ENCODE results near the gene GMPR2.

GMPR2 gene

GRCh38 chr14:24231263-24232120 lies 1.2 kb upstream of the GMPR2 start:
- H3K36me3 ChIP-seq (ENCODE audit: control insufficient read depth, insufficient read depth, low read length) = no peaks in the 10 kb centered on the region
- peak overlapping the region; percentile 98 for H3K27ac ChIP-seq
- peaks cover 37% of the 10 kb centered on the region for H3K4me1 ChIP-seq
- peak overlapping the region; percentile 100 for H3K4me3 ChIP-seq (ENCODE audit: low read depth, low read length)
- H2AFZ ChIP-seq = peak overlapping the region; percentile 68
- H3K4me2 ChIP-seq (ENCODE audit: low read length) = peak overlapping the region; percentile 89
- peaks cover 18% of the 10 kb centered on the region for H3K79me2 ChIP-seq
- TF ChIP-seq CTCF (IDR thresholded peaks at IDR 0.05) = no peak
- H3K9ac ChIP-seq = peak overlapping the region; percentile 68
- H3K9me3 ChIP-seq (ENCODE audit: control insufficient read depth, low read length) = no peaks in the 10 kb centered on the region
- H3K27me3 ChIP-seq (ENCODE audit: control insufficient read depth, insufficient read depth, low read length) = no peaks in the 10 kb centered on the region

GRCh38 chr14:24232121-24232644 lies 546 bp upstream of the GMPR2 start, which contains the start of gene NEDD8:
TSS of gene NEDD8 (minus strand) at chr14:24232367. CDS start at chr14:24232267, 100 bp downstream.
- Histone ChIP-seq H3K36me3 (ENCODE audit: control insufficient read depth, insufficient read depth, low read length) (no peaks in the 10 kb centered on the region), H3K4me1 (peaks cover 44% of the 10 kb centered on the region)
- TF ChIP-seq CTCF (IDR thresholded peaks at IDR 0.05) = no peak

GRCh38 chr14:24233538-24233866 lies 773 bp downstream of the GMPR2 start:
- TF ChIP-seq CTCF (IDR thresholded peaks at IDR 0.05) = no peak
- peak overlapping the region; percentile 98 for H3K4me2 ChIP-seq (ENCODE audit: low read length)
- peak overlapping the region; percentile 98 for H3K27ac ChIP-seq
- H3K9me3 ChIP-seq (ENCODE audit: control insufficient read depth, low read length) = no peaks in the 10 kb centered on the region
- H3K9ac ChIP-seq = no peak overlapping the region
- H3K4me3 ChIP-seq (ENCODE audit: low read depth, low read length) = peak overlapping the region; percentile 100
- no peaks in the 10 kb centered on the region for H3K27me3 ChIP-seq (ENCODE audit: control insufficient read depth, insufficient read depth, low read length)
- H3K4me1 ChIP-seq = peaks cover 56% of the 10 kb centered on the region
- H3K36me3 ChIP-seq (ENCODE audit: control insufficient read depth, insufficient read depth, low read length) = peaks cover 2% of the 10 kb centered on the region
- peak overlapping the region; percentile 68 for H2AFZ ChIP-seq
- H3K79me2 ChIP-seq = peaks cover 8% of the 10 kb centered on the region

More at GRCh38 chr14:24232121-24232644, 546 bp upstream of the GMPR2 start, which contains the start of gene NEDD8:
- Histone ChIP-seq H3K4me2 (ENCODE audit: low read length) (peak within 1 kb of the TSS; percentile 98), H3K9me3 (ENCODE audit: control insufficient read depth, low read length) (no peaks in the 10 kb centered on the region), H3K27me3 (ENCODE audit: control insufficient read depth, insufficient read depth, low read length) (no peaks in the 10 kb centered on the region), H3K79me2 (peaks cover 16% of the 10 kb centered on the region), H3K4me3 (ENCODE audit: low read depth, low read length) (peak within 1 kb of the TSS; percentile 100), H2AFZ (peak within 1 kb of the TSS; percentile 68), H3K9ac (peak within 1 kb of the TSS; percentile 68), H3K27ac (peak within 1 kb of the TSS; percentile 98)

- peak overlapping the region; percentile 98 for H3K27ac ChIP-seq
- TF ChIP-seq CTCF (IDR thresholded peaks at IDR 0.05) = no peak
- peaks cover 6% of the 10 kb centered on the region for H3K36me3 ChIP-seq (ENCODE audit: control insufficient read depth, insufficient read depth, low read length)
- H3K27me3 ChIP-seq (ENCODE audit: control insufficient read depth, insufficient read depth, low read length) = no peaks in the 10 kb centered on the region
- H3K4me3 ChIP-seq (ENCODE audit: low read depth, low read length) = peak overlapping the region; percentile 100
- peak overlapping the region; percentile 98 for H3K4me2 ChIP-seq (ENCODE audit: low read length)
- no peak overlapping the region for H2AFZ ChIP-seq
- H3K9me3 ChIP-seq (ENCODE audit: control insufficient read depth, low read length) = no peaks in the 10 kb centered on the region
- no peak overlapping the region for H3K9ac ChIP-seq
- peaks cover 12% of the 10 kb centered on the region for H3K79me2 ChIP-seq
- H3K4me1 ChIP-seq = peaks cover 56% of the 10 kb centered on the region
These were observed 1.6 kb downstream of the GMPR2 start for GRCh38 chr14:24234095-24235005.

All from parathyroid adenoma (tissue), 2 donors.